HG03060 (cell line): Measurements from ENCODE around the gene SLC7A11.
"Not testable (repeated sequence)": the region's sequence is repeated elsewhere in the genome, so short reads cannot be mapped to it uniquely, and the experiment has no call there.

Experiments
- ATAC-seq: cut with Tn5 transposase; IDR thresholded peaks from one replicate; pipeline ENCODE4 v1.9.1; 2021; ENCODE audit warnings: low read depth, moderate number of reproducible peaks; ENCODE audit not compliant: unreplicated experiment

SLC7A11 gene

GRCh38 chr4:138216272-138216867, 25.8 kb downstream of the SLC7A11 start:
- ATAC-seq: no peak

- ATAC-seq: not testable (repeated sequence)
Observed at GRCh38 chr4:138210576-138210975, 31.6 kb downstream of the SLC7A11 start.

- no peak for ATAC-seq
Observed at GRCh38 chr4:138209094-138209493, 33.1 kb downstream of the SLC7A11 start.

- ATAC-seq: no peak
Observed at GRCh38 chr4:138205531-138206233, 36.5 kb downstream of the SLC7A11 start.

GRCh38 chr4:138204507-138204906, 37.6 kb downstream of the SLC7A11 start:
- no peak for ATAC-seq

- ATAC-seq: no peak
Observed at GRCh38 chr4:138202686-138203085, 39.5 kb downstream of the SLC7A11 start.

GRCh38 chr4:138200236-138200590, 41.9 kb downstream of the SLC7A11 start:
- ATAC-seq: no peak

GRCh38 chr4:138199568-138200235, 42.4 kb downstream of the SLC7A11 start:
- no peak for ATAC-seq

- ATAC-seq: no peak
Observed at GRCh38 chr4:138196153-138196552, 46.0 kb downstream of the SLC7A11 start.

GRCh38 chr4:138193963-138194362, 48.2 kb downstream of the SLC7A11 start:
- no peak for ATAC-seq

- peak; percentile 50 for ATAC-seq
Observed at GRCh38 chr4:138192113-138192512, 50.0 kb downstream of the SLC7A11 start.

- ATAC-seq: peak; percentile 95
Observed at GRCh38 chr4:138190452-138190858, 51.7 kb downstream of the SLC7A11 start.

- ATAC-seq: no peak
Observed at GRCh38 chr4:138189206-138189605, 52.9 kb downstream of the SLC7A11 start.

GRCh38 chr4:138188406-138189084, 53.6 kb downstream of the SLC7A11 start:
- no peak for ATAC-seq

- no peak for ATAC-seq
Observed at GRCh38 chr4:138185859-138186645, 56.1 kb downstream of the SLC7A11 start.

- no peak for ATAC-seq
Observed at GRCh38 chr4:138184886-138185285, 57.3 kb downstream of the SLC7A11 start.

GRCh38 chr4:138182838-138183426, 59.2 kb downstream of the SLC7A11 start:
- ATAC-seq: no peak

GRCh38 chr4:138181287-138181686, 60.9 kb downstream of the SLC7A11 start:
- no peak for ATAC-seq

GRCh38 chr4:138178566-138178965, 63.6 kb downstream of the SLC7A11 start:
- no peak for ATAC-seq
